GM19372 (cell line): ENCODE results near the gene TSPAN5.

Experiments used
- ATAC-seq: cut with Tn5 transposase; IDR thresholded peaks from one replicate; pipeline ENCODE4 v1.9.1; 2021; ENCODE audit warnings: mild to moderate bottlenecking, low read depth, moderate library complexity; ENCODE audit not compliant: unreplicated experiment

Gene TSPAN5

DNA sequence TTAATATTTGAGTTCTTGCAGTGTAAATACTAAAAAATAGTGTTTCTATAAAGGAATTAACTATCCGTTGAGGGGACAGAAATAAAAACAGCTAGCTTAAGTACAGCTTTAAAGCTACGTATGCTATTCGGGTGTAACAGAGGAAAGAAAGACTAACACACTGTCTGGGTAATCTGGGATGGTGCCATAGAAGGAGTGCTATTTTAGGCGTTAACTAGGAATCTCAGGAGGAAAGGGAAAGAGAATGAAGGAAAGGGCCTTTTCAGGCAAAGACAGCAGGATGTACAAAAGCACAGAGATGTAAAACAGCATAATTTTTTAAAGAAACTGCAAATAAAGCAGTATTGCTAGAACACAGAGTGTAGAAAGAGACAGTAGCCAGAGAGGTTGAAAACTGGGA is 235.4 kb downstream of the TSPAN5 start:
- ATAC-seq: no peak

DNA sequence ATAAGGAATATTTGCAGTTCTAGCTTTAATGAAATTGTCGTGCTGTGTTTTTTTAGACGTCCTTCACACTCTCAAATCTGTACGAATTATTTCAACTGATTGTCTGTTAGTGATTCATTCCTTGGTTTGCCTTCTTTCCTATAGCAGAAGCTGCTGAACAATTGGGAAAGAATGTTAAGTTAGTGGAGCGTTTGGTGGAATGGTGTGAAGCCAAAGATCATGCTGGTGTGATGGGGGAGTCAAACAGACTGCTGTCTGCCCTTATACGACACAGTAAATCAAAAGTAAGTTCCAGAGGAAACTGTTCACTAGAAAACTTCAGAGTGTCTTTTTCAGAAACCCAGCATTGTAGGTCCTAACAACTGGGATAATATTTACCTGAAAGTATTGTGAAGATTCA is 237.3 kb downstream of the TSPAN5 start:
- ATAC-seq: no peak
